Activated CD8-positive, alpha-beta memory T cell treated with anti-CD3 and anti-CD28 coated beads, Interleukin-2, amount 10 ng/mL, durations not matched to agents 7 days and 5 days (primary cell): ENCODE results near the gene SPINT2. TPM values are rescaled to one million over a fixed set of nuclear protein-coding genes. Genes with fewer than 3 reads are reported as not detected.
"Not testable (repeated sequence)": the region's sequence is repeated elsewhere in the genome, so short reads cannot be mapped to it uniquely, and the experiment has no call there.

Source experiments
- ATAC-seq: fragments of 150-1000 bp; cut with Tn5 transposase; one replicate; pipeline ENCODE4 v1.10.0; 2021; ENCODE audit warnings: moderate library complexity
- CTCF ChIA-PET: fragments of 350-600 bp; sonication (Branson Sonifier 250); formaldehyde crosslinking; loops from one replicate; lab custom pipeline; 2021; ENCODE audit warnings: antibody characterized with exemption; lab: Charles Lee
- DNase-seq: peaks from one replicate; pipeline ENCODE4 v3.0.0-alpha.2; 2020
- H3K27ac Mint-ChIP-seq: one replicate; pipeline ENCODE4 v1.8.0; 2021; ENCODE audit warnings: mild to moderate bottlenecking, mixed read lengths
- H3K27me3 Mint-ChIP-seq: one replicate; pipeline ENCODE4 v1.8.0; 2021; ENCODE audit warnings: mixed read lengths
- H3K36me3 Mint-ChIP-seq: one replicate; pipeline ENCODE4 v1.8.0; 2021; ENCODE audit warnings: mild to moderate bottlenecking, mixed read lengths
- H3K4me1 Mint-ChIP-seq: one replicate; pipeline ENCODE4 v1.8.0; 2021; ENCODE audit warnings: mixed read lengths
- H3K4me3 Mint-ChIP-seq: one replicate; pipeline ENCODE4 v1.8.0; 2021; ENCODE audit warnings: mild to moderate bottlenecking, moderate library complexity, mixed read lengths
- H3K9me3 Mint-ChIP-seq: one replicate; pipeline ENCODE4 v1.8.0; 2022; ENCODE audit warnings: low read depth, mixed read lengths
- total RNA-seq, 2 experiments: library from RNA; stranded (reverse); gene quantifications; one replicate each; pipeline ENCODE4 v1.2.3, GENCODE V29; 2021

SPINT2 gene, protein sequence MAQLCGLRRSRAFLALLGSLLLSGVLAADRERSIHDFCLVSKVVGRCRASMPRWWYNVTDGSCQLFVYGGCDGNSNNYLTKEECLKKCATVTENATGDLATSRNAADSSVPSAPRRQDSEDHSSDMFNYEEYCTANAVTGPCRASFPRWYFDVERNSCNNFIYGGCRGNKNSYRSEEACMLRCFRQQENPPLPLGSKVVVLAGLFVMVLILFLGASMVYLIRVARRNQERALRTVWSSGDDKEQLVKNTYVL
- total RNA-seq = 10 to 100 TPM in 1 of 2 experiments, 1 to 10 TPM in 1; 9.3 to 15.6 TPM

DNA sequence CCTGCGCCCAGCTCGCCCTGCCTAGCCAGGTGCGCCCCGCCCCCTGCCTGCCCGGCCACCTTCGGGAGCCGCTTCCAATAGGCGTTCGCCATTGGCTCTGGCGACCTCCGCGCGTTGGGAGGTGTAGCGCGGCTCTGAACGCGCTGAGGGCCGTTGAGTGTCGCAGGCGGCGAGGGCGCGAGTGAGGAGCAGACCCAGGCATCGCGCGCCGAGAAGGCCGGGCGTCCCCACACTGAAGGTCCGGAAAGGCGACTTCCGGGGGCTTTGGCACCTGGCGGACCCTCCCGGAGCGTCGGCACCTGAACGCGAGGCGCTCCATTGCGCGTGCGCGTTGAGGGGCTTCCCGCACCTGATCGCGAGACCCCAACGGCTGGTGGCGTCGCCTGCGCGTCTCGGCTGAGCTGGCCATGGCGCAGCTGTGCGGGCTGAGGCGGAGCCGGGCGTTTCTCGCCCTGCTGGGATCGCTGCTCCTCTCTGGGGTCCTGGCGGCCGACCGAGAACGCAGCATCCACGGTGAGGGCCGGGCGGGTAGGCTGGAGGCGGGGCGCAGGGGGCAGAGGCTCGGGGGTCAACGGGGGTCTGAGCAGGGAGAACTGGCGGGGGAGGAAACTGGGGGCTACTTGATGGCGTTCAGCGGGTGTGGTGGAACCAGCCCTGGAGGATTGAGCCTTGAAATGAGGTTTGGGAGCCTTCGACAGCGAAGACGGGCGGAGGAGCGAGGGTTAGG lies at the start of gene SPINT2:
Gene SPINT2 (plus strand): TSS at position 88 of the 727 bp plus-strand sequence. CDS start 320 bp downstream, at position 408.
- DNase-seq = peak; percentile 43
- Mint-ChIP-seq H3K27ac (peak within 1 kb of the TSS; percentile 60), H3K27me3 (peaks cover 11% of the 10 kb centered on the region), H3K9me3 (no peaks in the 10 kb centered on the region), H3K4me1 (peaks cover 19% of the 10 kb centered on the region), H3K36me3 (no peaks in the 10 kb centered on the region), H3K4me3 (peak within 1 kb of the TSS; percentile 71)
- CTCF ChIA-PET = interaction anchor here (0.6 to 1.6 kb wide), 5 partner anchors 11 to 362 kb away, joined by 3 to 5 read pairs (median 3); no protein-coding TSS in a partner anchor
- peak; percentile 65 for ATAC-seq

DNA sequence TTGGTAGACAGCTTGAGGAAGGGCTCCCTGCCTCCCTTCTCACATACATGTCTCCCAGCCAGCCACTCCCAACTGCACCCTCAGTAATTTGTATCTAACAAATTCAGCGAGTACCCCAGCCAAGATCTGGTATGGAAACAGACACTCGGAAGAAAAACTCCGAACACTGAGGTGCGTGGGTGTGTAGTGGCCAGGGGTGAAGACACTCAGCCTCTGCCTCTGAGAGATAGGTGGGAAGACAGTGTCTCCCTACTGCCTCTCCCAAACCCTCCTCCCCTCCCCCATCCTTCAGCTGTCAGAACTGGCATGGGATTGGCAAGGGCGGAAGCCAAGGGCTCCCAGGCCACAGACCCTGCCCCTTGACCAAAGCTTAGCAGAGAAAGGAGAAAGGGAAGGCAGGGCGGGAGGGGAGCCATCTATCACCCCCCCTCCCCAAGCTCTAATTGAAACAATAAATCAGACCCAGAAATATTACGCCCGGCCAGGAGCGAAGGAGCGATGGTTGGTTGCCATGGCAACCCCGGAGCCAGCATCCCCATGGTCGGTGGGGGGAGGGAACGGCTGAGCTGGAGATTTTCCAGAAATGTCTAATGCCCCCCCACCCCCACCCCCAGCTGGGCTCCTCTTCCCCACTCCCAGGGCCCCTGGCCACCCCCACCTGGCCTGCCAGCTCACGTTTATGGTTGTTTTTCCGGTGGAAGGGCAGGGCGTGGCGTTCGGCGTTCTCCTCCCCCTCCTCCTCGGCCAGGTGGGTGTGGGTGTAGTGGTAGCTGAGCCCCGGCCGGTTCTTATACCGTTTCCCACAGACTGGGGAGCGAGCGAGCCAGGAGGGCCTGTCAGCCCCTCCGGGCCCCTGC lies 47.4 kb upstream of the SPINT2 start:
- H3K27ac Mint-ChIP-seq = no peak overlapping the region
- no peak overlapping the region for H3K4me3 Mint-ChIP-seq
- no peak for DNase-seq
- peaks cover 15% of the 10 kb centered on the region for H3K4me1 Mint-ChIP-seq
- peaks cover 5% of the 10 kb centered on the region for H3K36me3 Mint-ChIP-seq
- H3K9me3 Mint-ChIP-seq = no peaks in the 10 kb centered on the region
- no peak for ATAC-seq
- CTCF ChIA-PET = interaction anchor here (2.2 to 2.8 kb wide), 2 partner anchors 8 to 10 kb away, joined by 5 to 8 read pairs; no protein-coding TSS in a partner anchor
- peaks cover 35% of the 10 kb centered on the region for H3K27me3 Mint-ChIP-seq

DNA sequence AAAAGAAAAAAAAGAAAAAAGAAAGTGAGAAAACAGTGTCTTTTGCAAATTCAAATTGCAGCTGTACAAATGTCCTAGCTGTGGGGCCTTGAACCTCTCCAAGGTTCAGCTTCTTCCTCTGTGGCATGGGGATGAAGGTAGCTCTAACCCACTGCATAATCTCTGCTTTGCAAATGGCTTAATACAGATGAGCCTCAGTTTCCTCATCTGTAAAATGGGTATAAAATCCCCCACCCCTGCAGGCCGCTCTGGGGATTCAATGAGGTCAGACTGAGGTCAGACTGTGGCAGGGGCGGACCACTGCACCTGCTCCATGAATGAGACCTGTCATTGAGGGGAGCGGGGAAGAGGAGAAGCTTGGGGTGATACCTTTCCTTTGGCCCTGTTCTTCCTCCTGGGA lies 46.2 kb upstream of the SPINT2 start:
- Mint-ChIP-seq H3K4me3 (no peak overlapping the region), H3K36me3 (peaks cover 5% of the 10 kb centered on the region), H3K9me3 (no peaks in the 10 kb centered on the region), H3K27ac (no peak overlapping the region), H3K27me3 (peaks cover 37% of the 10 kb centered on the region), H3K4me1 (peaks cover 15% of the 10 kb centered on the region)
- ATAC-seq (no peak), DNase-seq (no peak)
- CTCF ChIA-PET = interaction anchor here (0.6 kb wide), 1 partner anchor 929 kb away, joined by 3 read pairs; no protein-coding TSS in a partner anchor

DNA sequence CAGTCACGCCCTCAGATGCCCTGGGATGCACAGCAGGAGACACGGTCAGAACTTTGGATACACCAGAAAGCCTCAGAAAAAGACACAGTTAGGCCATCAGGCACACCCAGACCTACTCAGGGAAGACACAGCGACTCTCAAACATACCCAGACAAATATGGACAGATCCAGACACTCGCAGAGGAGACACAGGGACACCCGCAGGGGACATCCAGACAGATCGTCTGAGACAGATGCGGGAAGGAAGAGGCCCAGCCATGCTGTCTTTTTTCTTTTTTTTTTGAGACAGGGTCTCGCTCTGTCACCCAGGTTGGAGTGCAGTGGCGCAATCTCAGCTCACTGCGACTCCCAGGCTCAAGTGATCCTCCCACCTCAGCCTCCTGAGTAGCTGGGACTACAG lies 45.2 kb upstream of the SPINT2 start:
- Mint-ChIP-seq H3K4me1 (peaks cover 12% of the 10 kb centered on the region), H3K27ac (no peak overlapping the region), H3K4me3 (no peak overlapping the region), H3K9me3 (no peaks in the 10 kb centered on the region), H3K36me3 (peaks cover 2% of the 10 kb centered on the region), H3K27me3 (peaks cover 37% of the 10 kb centered on the region)
- DNase-seq (no peak), ATAC-seq (no peak)
- CTCF ChIA-PET = no interaction called here

DNA sequence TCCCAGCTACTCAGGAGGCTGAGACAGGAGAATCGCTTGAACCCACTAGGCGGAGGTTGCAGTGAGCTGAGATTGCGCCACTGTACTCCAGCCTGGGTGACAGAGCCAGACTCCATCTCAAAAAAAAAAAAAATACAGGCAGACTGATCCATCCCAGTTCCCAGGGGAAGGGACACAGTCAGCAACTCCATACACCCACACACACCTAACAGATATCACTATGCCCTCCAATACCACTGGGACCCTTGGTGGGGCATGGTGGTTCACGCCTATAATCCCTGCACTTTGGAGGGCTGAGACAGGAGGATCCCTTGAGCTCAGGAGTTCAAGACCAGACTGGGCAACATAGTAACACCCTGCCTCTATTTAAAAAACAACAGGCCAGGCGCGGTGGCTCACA lies 43.0 kb upstream of the SPINT2 start:
- peaks cover 44% of the 10 kb centered on the region for H3K27me3 Mint-ChIP-seq
- ATAC-seq (no peak), DNase-seq (no peak)
- CTCF ChIA-PET = interaction anchor here (0.7 to 1.6 kb wide), 3 partner anchors 22 to 319 kb away, joined by 3 to 7 read pairs (median 4); partner anchors contain the start of genes SIPA1L3 and WDR87
- peaks cover 12% of the 10 kb centered on the region for H3K4me1 Mint-ChIP-seq
- H3K9me3 Mint-ChIP-seq = no peaks in the 10 kb centered on the region
- no peak overlapping the region for H3K4me3 Mint-ChIP-seq
- H3K36me3 Mint-ChIP-seq = no peaks in the 10 kb centered on the region
- H3K27ac Mint-ChIP-seq = no peak overlapping the region

DNA sequence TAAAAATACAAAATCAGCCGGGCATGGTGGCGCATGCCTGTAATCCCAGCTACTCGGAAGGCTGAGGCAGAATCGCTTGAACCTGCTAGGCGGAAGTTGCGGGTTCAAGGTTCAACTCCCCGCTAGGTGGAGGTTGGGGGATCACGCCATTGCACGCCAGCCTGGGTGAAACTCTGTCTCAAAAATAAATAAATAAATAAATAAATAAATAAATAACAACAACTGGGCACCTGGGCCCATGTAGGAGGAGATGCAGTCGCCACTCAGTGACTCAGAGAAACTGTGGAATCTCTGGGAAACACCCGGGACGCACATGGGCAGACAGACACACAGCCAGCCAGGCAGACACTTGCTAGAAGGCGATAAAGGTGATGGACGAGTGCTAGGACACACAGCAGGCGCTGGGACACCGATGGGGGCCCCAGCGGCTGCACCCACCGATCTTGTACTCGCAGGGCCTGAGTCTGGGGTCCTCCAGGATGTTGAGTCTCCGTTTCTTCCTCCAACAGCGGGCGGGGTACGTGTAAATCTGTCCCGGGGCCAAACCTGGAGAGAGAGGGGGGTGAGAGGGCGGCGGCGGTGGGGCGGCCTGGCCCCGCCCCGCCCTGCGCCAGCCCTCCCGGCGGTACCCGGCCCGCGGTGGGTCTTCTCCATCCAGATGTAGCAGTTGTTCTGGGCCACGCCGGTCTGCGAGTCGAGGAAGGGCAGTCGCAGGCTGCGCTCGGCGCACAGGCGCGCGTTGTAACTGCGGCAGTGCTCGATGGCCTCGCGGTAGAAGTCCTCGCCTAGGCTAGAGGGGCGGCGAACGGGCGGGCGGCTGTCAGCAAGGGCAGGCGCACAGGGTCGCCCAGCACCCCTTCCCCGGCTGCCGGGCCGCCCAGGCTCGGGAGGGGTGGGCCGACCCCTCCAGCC lies 42.2 kb upstream of the SPINT2 start:
- CTCF ChIA-PET = interaction anchor here (1.6 kb wide), 1 partner anchor 320 kb away, joined by 7 read pairs; no protein-coding TSS in a partner anchor
- Mint-ChIP-seq H3K27me3 (peaks cover 46% of the 10 kb centered on the region), H3K9me3 (no peaks in the 10 kb centered on the region), H3K36me3 (no peaks in the 10 kb centered on the region), H3K4me3 (no peak overlapping the region), H3K27ac (no peak overlapping the region), H3K4me1 (peaks cover 12% of the 10 kb centered on the region)
- ATAC-seq = no peak
- no peak for DNase-seq

DNA sequence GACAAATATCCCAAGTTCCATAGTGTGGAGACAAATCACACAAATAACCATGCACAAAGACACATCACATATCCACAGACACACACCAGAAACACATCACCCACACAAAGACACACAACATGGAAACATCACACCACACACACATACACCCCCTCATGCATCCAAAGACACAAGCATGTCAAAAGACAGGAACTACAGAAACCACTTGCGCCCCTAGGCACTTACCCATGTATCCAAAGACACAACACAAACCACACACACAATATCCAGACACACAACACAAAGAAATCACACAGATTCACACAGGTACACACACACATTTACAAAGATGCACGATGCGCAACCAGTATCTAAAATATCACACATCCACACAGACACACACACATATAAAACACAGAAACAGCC lies 41.3 kb upstream of the SPINT2 start:
- no peaks in the 10 kb centered on the region for H3K9me3 Mint-ChIP-seq
- H3K4me1 Mint-ChIP-seq = peaks cover 12% of the 10 kb centered on the region
- peak overlapping the region; percentile 55 for H3K4me3 Mint-ChIP-seq
- ATAC-seq = no peak
- no peak for DNase-seq
- peaks cover 55% of the 10 kb centered on the region for H3K27me3 Mint-ChIP-seq
- CTCF ChIA-PET = no interaction called here
- H3K27ac Mint-ChIP-seq = no peak overlapping the region
- H3K36me3 Mint-ChIP-seq = no peaks in the 10 kb centered on the region

DNA sequence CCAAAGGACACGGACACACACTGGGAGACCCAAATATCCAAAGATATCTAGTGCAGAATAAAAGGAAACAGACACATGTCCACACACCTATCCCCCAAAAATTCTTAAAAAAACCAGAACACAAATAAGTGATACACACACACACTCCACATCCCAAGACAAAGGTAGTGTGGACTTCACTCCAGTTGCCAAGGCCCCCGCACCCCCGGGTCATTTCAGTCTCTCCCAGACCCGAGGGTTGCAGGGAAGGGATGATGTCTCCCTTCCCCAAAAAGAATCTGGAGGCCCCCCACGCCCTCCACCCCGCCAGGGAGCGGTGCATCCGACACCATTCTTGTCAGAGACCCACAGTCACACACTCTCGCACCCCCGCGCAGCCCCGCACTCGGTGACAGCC lies 40.8 kb upstream of the SPINT2 start:
- no peaks in the 10 kb centered on the region for H3K9me3 Mint-ChIP-seq
- H3K4me3 Mint-ChIP-seq = peak overlapping the region; percentile 55
- H3K27me3 Mint-ChIP-seq = peaks cover 57% of the 10 kb centered on the region
- H3K36me3 Mint-ChIP-seq = no peaks in the 10 kb centered on the region
- ATAC-seq (no peak), DNase-seq (no peak)
- H3K4me1 Mint-ChIP-seq = peaks cover 12% of the 10 kb centered on the region
- CTCF ChIA-PET = no interaction called here
- no peak overlapping the region for H3K27ac Mint-ChIP-seq

DNA sequence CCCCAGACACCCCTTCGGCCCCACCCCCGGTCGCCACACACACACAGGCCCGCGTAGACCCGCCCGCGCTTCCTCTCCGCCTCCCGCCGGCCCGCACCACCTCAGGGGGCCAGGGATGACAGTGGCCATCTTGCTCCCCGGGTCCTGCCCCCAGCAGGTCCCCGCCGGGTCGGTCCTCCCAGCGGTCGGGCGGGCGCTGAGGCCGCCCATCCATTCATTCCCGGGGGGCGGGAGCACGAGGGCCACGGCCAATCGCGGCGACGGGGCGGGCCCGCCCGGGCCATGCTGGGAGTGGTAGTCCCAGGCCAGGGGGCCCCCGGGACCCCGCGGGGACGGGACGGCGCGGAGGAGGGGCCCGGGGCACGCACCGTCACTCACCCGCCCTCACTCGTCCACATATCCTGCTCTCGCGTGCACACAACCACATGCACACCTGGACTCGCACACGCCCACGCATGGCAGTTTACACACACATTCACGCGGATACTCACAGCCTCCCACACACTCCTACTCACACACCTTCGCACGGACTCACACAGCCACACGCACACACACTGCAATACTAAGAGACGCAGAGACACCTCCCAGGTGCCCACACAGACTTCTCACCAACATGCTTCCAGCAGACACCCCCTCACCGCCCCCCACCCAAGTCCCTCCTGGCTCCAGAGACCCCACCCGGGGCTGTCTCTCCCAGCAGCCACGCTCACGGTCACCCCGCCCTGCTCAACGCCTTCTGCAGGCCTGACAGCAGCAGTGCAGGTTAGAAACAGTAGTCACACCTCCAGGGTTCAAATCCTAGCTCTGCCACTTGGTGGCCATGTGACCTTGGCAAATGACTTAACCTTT lies 40.1 kb upstream of the SPINT2 start, which contains the start of gene DPF1:
Gene DPF1 (minus strand): TSS at position 209 of the 849 bp plus-strand sequence. CDS start 80 bp downstream, at position 129.
- Mint-ChIP-seq H3K4me1 (peaks cover 14% of the 10 kb centered on the region), H3K36me3 (no peaks in the 10 kb centered on the region), H3K9me3 (no peaks in the 10 kb centered on the region), H3K27ac (no peak within 1 kb of the TSS), H3K4me3 (peak within 1 kb of the TSS; percentile 55), H3K27me3 (peaks cover 62% of the 10 kb centered on the region)
- ATAC-seq = peak; percentile 84
- peak; percentile 66 for DNase-seq
- CTCF ChIA-PET = interaction anchor here (1.0 to 3.0 kb wide), 8 partner anchors 8 to 325 kb away, joined by 3 to 12 read pairs (median 6); no protein-coding TSS in a partner anchor

DNA sequence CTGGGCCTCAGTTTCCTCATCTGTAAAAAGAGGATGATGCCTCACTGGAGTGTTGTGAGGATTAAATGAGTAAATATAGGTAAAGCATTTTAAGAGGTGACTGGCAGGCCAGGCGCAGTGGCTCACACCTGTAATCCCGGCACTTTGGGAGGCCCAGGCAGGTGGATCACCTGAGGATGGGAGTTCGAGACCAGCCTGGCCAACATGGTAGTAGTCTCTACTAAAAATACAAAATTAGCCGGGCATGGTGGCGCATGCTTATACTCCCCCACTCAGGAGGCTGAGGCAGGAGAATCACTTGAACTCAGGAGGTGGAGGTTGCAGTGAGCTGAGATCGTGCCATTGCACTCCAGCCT lies 39.5 kb upstream of the SPINT2 start:
- peaks cover 14% of the 10 kb centered on the region for H3K4me1 Mint-ChIP-seq
- H3K27ac Mint-ChIP-seq, DNase-seq, H3K9me3 Mint-ChIP-seq, ATAC-seq, H3K36me3 Mint-ChIP-seq: not testable (repeated sequence)
- CTCF ChIA-PET = interaction anchor here (0.8 to 3.0 kb wide), 11 partner anchors 8 to 325 kb away, joined by 3 to 12 read pairs (median 3); no protein-coding TSS in a partner anchor
- peak overlapping the region; percentile 55 for H3K4me3 Mint-ChIP-seq
- H3K27me3 Mint-ChIP-seq = peaks cover 64% of the 10 kb centered on the region

DNA sequence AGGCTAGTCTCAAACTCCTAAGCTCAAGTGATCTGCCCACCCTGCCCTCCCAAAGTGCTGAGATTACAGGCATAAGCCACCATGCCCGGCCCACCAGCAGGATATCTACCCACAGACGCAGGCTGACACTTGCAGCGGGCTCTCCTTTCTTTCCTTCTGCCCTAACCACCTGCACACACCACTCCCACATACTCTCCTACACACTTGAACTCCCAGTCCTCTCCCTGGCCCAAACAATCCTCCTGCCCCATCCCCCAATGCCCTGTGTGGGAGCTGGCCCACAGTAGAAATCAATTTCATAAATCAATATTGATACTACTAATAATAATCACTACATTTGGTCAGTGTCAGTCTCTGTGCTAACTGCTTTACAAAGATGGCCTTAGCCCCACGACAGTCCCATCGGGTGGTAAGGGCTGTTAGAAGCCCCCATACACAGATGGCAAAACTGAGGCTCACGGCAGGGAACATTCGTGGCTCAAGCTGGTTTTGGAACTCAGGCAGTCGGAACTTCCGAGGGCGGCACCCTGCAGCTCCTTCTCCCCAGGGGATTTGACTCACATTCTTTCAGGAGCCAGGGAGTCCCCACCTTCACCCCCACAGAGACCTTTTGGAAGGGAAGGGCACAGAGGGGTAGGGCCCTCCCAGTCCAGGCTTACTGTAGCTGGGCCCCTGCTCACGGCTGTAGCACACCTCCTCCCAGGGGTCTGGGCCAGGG lies 36.9 kb upstream of the SPINT2 start:
- DNase-seq (no peak), ATAC-seq (no peak)
- H3K27me3 Mint-ChIP-seq = peaks cover 71% of the 10 kb centered on the region
- H3K36me3 Mint-ChIP-seq = no peaks in the 10 kb centered on the region
- peaks cover 14% of the 10 kb centered on the region for H3K4me1 Mint-ChIP-seq
- CTCF ChIA-PET = interaction anchor here (0.6 to 2.1 kb wide), 7 partner anchors 11 to 325 kb away, joined by 3 to 7 read pairs (median 4); no protein-coding TSS in a partner anchor
- H3K4me3 Mint-ChIP-seq = no peak overlapping the region
- no peak overlapping the region for H3K27ac Mint-ChIP-seq
- no peaks in the 10 kb centered on the region for H3K9me3 Mint-ChIP-seq
